SK-N-SH (cell line): ENCODE data around the gene TMEM132E. TPM values are rescaled to one million over a fixed set of nuclear protein-coding genes. Genes with fewer than 3 reads are reported as not detected.

Source experiments
- CTCF ChIA-PET: fragments of 300-600, 350-600 bp; formaldehyde crosslinking; extraction: SDS; loops from one replicate; lab custom pipeline; 2021; lab: Yijun Ruan, JAX
- POLR2A ChIA-PET: fragments of 350-600 bp; sonication (Branson Sonifier 250); formaldehyde crosslinking; extraction: SDS; loops from one replicate; lab custom pipeline; 2020; ENCODE audit warnings: antibody characterized with exemption, inconsistent platforms; lab: Yijun Ruan, JAX
- DNase-seq: peaks from one replicate; pipeline ENCODE4 v3.0.0; 2012
- H2AFZ ChIP-seq: fragments of 200-600 bp; sonication (generic); 2 replicates; pipeline ENCODE4 v1.8.1; 2016; ENCODE audit warnings: antibody characterized with exemption, mild to moderate bottlenecking, low read depth
- H3F3A ChIP-seq: fragments of 200-600 bp; sonication (generic); replicated peaks from 2 replicates; pipeline ENCODE3; 2016; ENCODE audit warnings: antibody characterized with exemption, mild to moderate bottlenecking; ENCODE audit not compliant: insufficient read depth
- H3K27ac ChIP-seq, 2 experiments: fragments of 200-500 bp in 1 of 2; fragments of 200-600 bp in 1 of 2; sonication (Bioruptor generic) in 1 of 2; sonication (generic), shearing (Covaris generic) in 1 of 2; 2 replicates each; pipeline versions ENCODE4 v1.5.1 to v1.6.1; 2014 to 2016; ENCODE audit warnings: low read depth in 2 of 2, inconsistent platforms in 1 of 2, low read length in 1 of 2, mild to moderate bottlenecking in 1 of 2, mixed read lengths in 1 of 2
- H3K27me3 ChIP-seq: fragments of 200-600 bp; sonication (generic), shearing (Covaris generic); 2 replicates; pipeline ENCODE4 v1.6.1; 2016; ENCODE audit warnings: mixed run types; ENCODE audit not compliant: insufficient read depth
- H3K36me3 ChIP-seq, 2 experiments: fragments of 200-500 bp in 1 of 2; fragments of 200-600 bp in 1 of 2; sonication (Bioruptor generic) in 1 of 2; sonication (generic) in 1 of 2; replicated peaks in 1 of 2; 2 replicates each; pipeline versions ENCODE3 to v1.5.1; 2014 to 2016; ENCODE audit warnings: low read length in 1 of 2, mild to moderate bottlenecking in 1 of 2; ENCODE audit not compliant: insufficient read depth in 2 of 2, control insufficient read depth in 1 of 2
- H3K4me1 ChIP-seq, 2 experiments: fragments of 200-500 bp in 1 of 2; fragments of 200-600 bp in 1 of 2; sonication (Bioruptor generic) in 1 of 2; sonication (generic), shearing (Covaris generic) in 1 of 2; 2 replicates each; pipeline versions ENCODE4 v1.5.1 to v1.6.1; 2014 to 2016; ENCODE audit warnings: low read depth in 1 of 2, low read length in 1 of 2, mixed run types in 1 of 2; ENCODE audit not compliant: insufficient read depth in 2 of 2, control insufficient read depth in 1 of 2
- H3K4me2 ChIP-seq: fragments of 200-600 bp; sonication (generic), shearing (Covaris generic); 2 replicates; pipeline ENCODE4 v1.6.1; 2017; ENCODE audit warnings: mixed run types
- H3K4me3 ChIP-seq, 2 experiments: fragments of 200-500 bp in 1 of 2; fragments of 200-600 bp in 1 of 2; sonication (Bioruptor generic) in 1 of 2; sonication (generic), shearing (Covaris generic) in 1 of 2; 2 replicates each; pipeline versions ENCODE4 v1.5.1 to v1.8.1; 2014 to 2016; ENCODE audit warnings: low read depth in 2 of 2, inconsistent platforms in 1 of 2, low read length in 1 of 2, mild to moderate bottlenecking in 1 of 2, mixed read lengths in 1 of 2, moderate library complexity in 1 of 2
- H3K79me2 ChIP-seq: fragments of 200-600 bp; sonication (generic); 2 replicates; pipeline ENCODE4 v1.8.1; 2017; ENCODE audit warnings: mild to moderate bottlenecking; ENCODE audit not compliant: insufficient read depth
- H3K9ac ChIP-seq: fragments of 200-600 bp; sonication (generic); 2 replicates; pipeline ENCODE4 v1.6.1; 2017; ENCODE audit warnings: mixed run types
- H3K9me2 ChIP-seq: fragments of 200-600 bp; sonication (generic); 2 replicates; pipeline ENCODE4 v1.6.1; 2017; ENCODE audit warnings: mixed run types
- H3K9me3 ChIP-seq: fragments of 200-600 bp; sonication (generic); 2 replicates; pipeline ENCODE4 v1.6.1; 2017; ENCODE audit warnings: mixed run types, mild to moderate bottlenecking, moderate library complexity
- H4K20me1 ChIP-seq: fragments of 200-600 bp; sonication (generic); 2 replicates; pipeline ENCODE4 v1.6.1; 2017; ENCODE audit warnings: mild to moderate bottlenecking, mixed run types; ENCODE audit not compliant: insufficient read depth
- ELF1 ChIP-seq: IDR thresholded peaks from 2 replicates; pipeline ENCODE4 v1.4.0; 2012
- FOSL2 ChIP-seq: IDR thresholded peaks from 2 replicates; pipeline ENCODE4 v1.4.0; 2012; ENCODE audit warnings: low read depth, mild to moderate bottlenecking, moderate library complexity, borderline replicate concordance
- JUND ChIP-seq: IDR thresholded peaks from 2 replicates; pipeline ENCODE4 v1.4.0; 2012
- MAX ChIP-seq: IDR thresholded peaks from 2 replicates; pipeline ENCODE4 v1.4.0; 2012; ENCODE audit warnings: low read depth
- MEF2A ChIP-seq: IDR thresholded peaks from 2 replicates; pipeline ENCODE4 v1.4.0; 2012; ENCODE audit warnings: low read depth, borderline replicate concordance
- NFIC ChIP-seq: IDR thresholded peaks from 2 replicates; pipeline ENCODE4 v1.4.0; 2012; ENCODE audit warnings: borderline replicate concordance
- NRF1 ChIP-seq: IDR thresholded peaks from 2 replicates; pipeline ENCODE4 v1.6.1; 2012; ENCODE audit warnings: low read depth, mild to moderate bottlenecking, low read length
- PBX3 ChIP-seq: IDR thresholded peaks from 2 replicates; pipeline ENCODE4; 2012
- POLR2AphosphoS5 ChIP-seq: IDR thresholded peaks from 2 replicates; pipeline ENCODE4 v1.6.1; 2012; ENCODE audit warnings: low read depth, low read length
- REST ChIP-seq: IDR thresholded peaks from 2 replicates; pipeline ENCODE4 v1.6.1; 2012; ENCODE audit warnings: mild to moderate bottlenecking, low read depth, low read length, moderate library complexity
- RFX5 ChIP-seq: IDR thresholded peaks from 2 replicates; pipeline ENCODE4 v1.6.1; 2012; ENCODE audit warnings: mild to moderate bottlenecking, improper control_type of control experiment, low read length
- RXRA ChIP-seq: IDR thresholded peaks from 2 replicates; pipeline ENCODE4 v1.4.0; 2012; ENCODE audit warnings: low read depth, mild to moderate bottlenecking, borderline replicate concordance
- TAF1 ChIP-seq: IDR thresholded peaks from 2 replicates; pipeline ENCODE4 v1.6.1; 2012; ENCODE audit warnings: low read depth, mild to moderate bottlenecking, low read length, moderate library complexity, borderline replicate concordance
- TCF12 ChIP-seq: IDR thresholded peaks from 2 replicates; pipeline ENCODE4 v1.4.0; 2012
- TEAD4 ChIP-seq: IDR thresholded peaks from 2 replicates; pipeline ENCODE4 v1.4.0; 2012; ENCODE audit warnings: mild to moderate bottlenecking, borderline replicate concordance; ENCODE audit not compliant: insufficient read depth
- USF2 ChIP-seq: fragments of 150-350 bp; IDR thresholded peaks from 2 replicates; pipeline ENCODE4 v1.6.1; 2017; ENCODE audit warnings: antibody characterized with exemption, low read length, low read depth, borderline replicate concordance
- YY1 ChIP-seq: IDR thresholded peaks from 2 replicates; pipeline ENCODE4 v1.4.0; 2012; ENCODE audit warnings: low read depth, mild to moderate bottlenecking
- ZBTB33 ChIP-seq: IDR thresholded peaks from 2 replicates; pipeline ENCODE4 v1.4.0; 2012; ENCODE audit warnings: low read depth, borderline replicate concordance
- WGBS: methylation state at CpG from one replicate; pipeline ENCODE4 v1.1.6; 2017; ENCODE audit warnings: low lambda C conversion rate; 5-methylcytosine and 5-hydroxymethylcytosine counted together
- polyA plus RNA-seq, 3 experiments: library from polyadenylated mRNA; depleted of rRNA; stranded (reverse); fragments of >200 nt; gene quantifications; 2 replicates each; pipeline ENCODE4 v1.2.3, GENCODE V29; 2012

Gene TMEM132E
- polyA plus RNA-seq, 1 of the 3 experiments (the other 2 are of a cell fraction): not detected

- no peak overlapping the region for H3K4me3 ChIP-seq
- 50% methylated on average over 7 of the region's 7 CpGs for WGBS
- ChIA-PET POLR2A (no interaction called here), CTCF (no interaction called here)
- no peak for DNase-seq
- H3K9ac ChIP-seq: no peak overlapping the region
- H4K20me1 ChIP-seq: no peaks in the 10 kb centered on the region
- H3K36me3 ChIP-seq: no peaks in the 10 kb centered on the region
- no peaks in the 10 kb centered on the region for H3K27me3 ChIP-seq
- no peak overlapping the region for H3K27ac ChIP-seq
- H3K9me2 ChIP-seq: no peaks in the 10 kb centered on the region
- H3K4me2 ChIP-seq: no peak overlapping the region
- H2AFZ ChIP-seq: no peak overlapping the region
- H3K79me2 ChIP-seq: no peaks in the 10 kb centered on the region
- no peak for TF ChIP-seq NRF1
- TF ChIP-seq, all 33 proteins: peak for 0
- Histone ChIP-seq H3K9me3 (no peaks in the 10 kb centered on the region), H3F3A (no peaks in the 10 kb centered on the region), H3K4me1 (peaks cover 0 to 6% of the 10 kb centered on the region in 2 experiments; a peak in 1 of 4 replicates)
Measured at GRCh38 chr17:34670618-34671017, 91.2 kb downstream of the TMEM132E start.

GRCh38 chr17:34671191-34671590, 91.8 kb downstream of the TMEM132E start:
- no peak overlapping the region for H3K9ac ChIP-seq
- 6% methylated on average over 3 of the region's 4 CpGs for WGBS
- no peak overlapping the region for H3K4me3 ChIP-seq
- H3K9me3 ChIP-seq: no peaks in the 10 kb centered on the region
- POLR2A ChIA-PET: interaction anchor here (0.6 kb wide), 1 partner anchor 59 kb away, joined by 3 read pairs; no protein-coding TSS in a partner anchor
- CTCF ChIA-PET: interaction anchor here (1.0 kb wide), 2 partner anchors 15 to 33 kb away, joined by 3 read pairs; no protein-coding TSS in a partner anchor
- TF ChIP-seq POLR2AphosphoS5: no peak
- no peak for TF ChIP-seq REST
- no peak for TF ChIP-seq JUND
- no peak for TF ChIP-seq TAF1
- no peak for TF ChIP-seq TEAD4
- no peak for TF ChIP-seq FOSL2
- TF ChIP-seq ZBTB33: no peak
- TF ChIP-seq NFIC: no peak
- no peak for TF ChIP-seq MEF2A
- no peak for TF ChIP-seq PBX3
- TF ChIP-seq RXRA: no peak
- no peak for TF ChIP-seq NRF1
- TF ChIP-seq TCF12: no peak
- TF ChIP-seq USF2: no peak
- TF ChIP-seq ELF1: no peak
- TF ChIP-seq RFX5: no peak
- TF ChIP-seq MAX: no peak
- no peak for TF ChIP-seq YY1
- no peak overlapping the region for H2AFZ ChIP-seq
- no peaks in the 10 kb centered on the region for H4K20me1 ChIP-seq
- no peaks in the 10 kb centered on the region for H3K9me2 ChIP-seq
- H3K4me2 ChIP-seq: no peak overlapping the region
- H3K79me2 ChIP-seq: no peaks in the 10 kb centered on the region
- DNase-seq: no peak
- H3F3A ChIP-seq: no peaks in the 10 kb centered on the region
- H3K27ac ChIP-seq: no peak overlapping the region
- H3K27me3 ChIP-seq: no peaks in the 10 kb centered on the region
- H3K36me3 ChIP-seq: no peaks in the 10 kb centered on the region
- peaks cover 0 to 2% of the 10 kb centered on the region in 2 experiments; a peak in 1 of 4 replicates for H3K4me1 ChIP-seq
